Ascending aorta (tissue), 2 donors: ENCODE measurements around the gene WNT11. TPM values are rescaled to one million over a fixed set of nuclear protein-coding genes. Genes with fewer than 3 reads are reported as not detected.

ENCODE experiments used
- DNase-seq, 2 donors: peaks; one replicate each; pipeline ENCODE4 v3.0.0-alpha.2; 2019; ENCODE audit warnings: low spot score in 2 of 2
- H3K27ac ChIP-seq, 2 donors: fragments of 200-600 bp; sonication (generic); one replicate each; pipeline ENCODE4 v1.5.1; 2016 to 2017; ENCODE audit warnings: mild to moderate bottlenecking in 1 of 2
- H3K27me3 ChIP-seq: fragments of 200-600 bp; sonication (generic); one replicate; pipeline ENCODE4 v1.5.1; 2017
- H3K36me3 ChIP-seq, 2 donors: fragments of 200-600 bp; sonication (generic); one replicate each; pipeline ENCODE4 v1.5.1; 2016
- H3K4me1 ChIP-seq, 2 donors: fragments of 200-600 bp; sonication (generic); one replicate each; pipeline ENCODE4 v1.5.1; 2016 to 2017; ENCODE audit warnings: mild to moderate bottlenecking in 1 of 2
- H3K4me3 ChIP-seq, 2 donors: fragments of 200-600 bp; sonication (generic); one replicate each; pipeline ENCODE4 v1.5.1; 2016 to 2017; ENCODE audit warnings: mild to moderate bottlenecking in 1 of 2
- H3K9me3 ChIP-seq, 2 donors: fragments of 200-600 bp; sonication (generic); one replicate each; pipeline ENCODE4 v1.5.1; 2016
- intact Hi-C: fragments of 100-400 bp; cut with DNase I; formaldehyde crosslinking; loops from one replicate; pipeline ENCODE4 v1.15.1; 2023
- total RNA-seq: library from RNA; depleted of rRNA; stranded (reverse); fragments of >200 nt; gene quantifications from one replicate; pipeline ENCODE4 v1.1.0, GENCODE V29; 2016
- TF ChIP-seq, protein P1 (sequence below), 3 experiments: fragments of 200-600 bp in 2 of 3; fragments of 450-650 bp in 1 of 3; sonication (generic) in 2 of 3; IDR thresholded peaks; one replicate each; pipeline ENCODE4 v1.5.1; 2016 to 2019; ENCODE audit warnings: antibody characterized with exemption in 3 of 3, mild to moderate bottlenecking in 1 of 3, moderate library complexity in 1 of 3

The WNT11 gene
- total RNA-seq, 1 donor from 2014 or later: 11.7 TPM

DNA sequence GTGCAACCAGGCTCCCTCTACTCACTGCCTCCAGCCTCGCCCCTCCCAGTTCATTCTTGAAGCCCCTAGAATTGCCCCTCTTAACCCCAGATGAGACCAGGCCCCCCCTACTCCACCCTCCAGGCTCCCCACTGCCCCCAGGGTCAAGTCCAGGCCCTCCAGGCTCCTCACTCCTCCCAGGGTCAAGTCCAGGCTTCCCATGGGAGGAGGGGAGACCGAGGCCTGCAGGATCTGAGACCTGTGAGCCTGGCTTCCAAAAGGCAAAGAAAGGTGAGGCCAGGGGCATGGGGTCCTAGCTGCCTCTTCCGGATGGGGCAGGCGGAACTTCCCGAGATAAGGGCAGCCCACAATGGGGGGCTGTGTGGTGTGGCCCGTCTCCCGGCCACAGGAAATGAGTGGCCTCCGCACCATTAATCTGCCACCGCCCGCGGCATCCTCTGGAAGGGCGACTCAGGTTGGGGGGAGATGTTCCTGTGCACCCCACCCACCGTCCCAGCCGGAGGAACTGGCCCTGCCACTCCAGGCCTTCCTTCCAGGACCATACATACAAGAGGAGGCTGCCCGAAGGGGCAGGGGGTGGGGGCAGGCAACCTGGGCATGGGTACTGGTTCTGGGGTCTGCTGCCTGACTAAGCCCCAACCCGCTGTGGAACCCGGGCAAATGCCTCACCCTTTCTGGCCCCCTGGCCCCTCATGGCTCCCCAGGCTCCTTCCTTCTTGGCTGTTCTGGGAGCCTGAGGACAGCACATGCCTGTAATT lies 35.1 kb upstream of the WNT11 start:
- Histone ChIP-seq H3K9me3 (no peaks in the 10 kb centered on the region), H3K4me1 (no peaks in the 10 kb centered on the region), H3K36me3 (no peaks in the 10 kb centered on the region), H3K27me3 (no peaks in the 10 kb centered on the region), H3K27ac (no peak overlapping the region), H3K4me3 (no peak overlapping the region)
- intact Hi-C loops: no loop called here
- TF ChIP-seq, protein P1, sequence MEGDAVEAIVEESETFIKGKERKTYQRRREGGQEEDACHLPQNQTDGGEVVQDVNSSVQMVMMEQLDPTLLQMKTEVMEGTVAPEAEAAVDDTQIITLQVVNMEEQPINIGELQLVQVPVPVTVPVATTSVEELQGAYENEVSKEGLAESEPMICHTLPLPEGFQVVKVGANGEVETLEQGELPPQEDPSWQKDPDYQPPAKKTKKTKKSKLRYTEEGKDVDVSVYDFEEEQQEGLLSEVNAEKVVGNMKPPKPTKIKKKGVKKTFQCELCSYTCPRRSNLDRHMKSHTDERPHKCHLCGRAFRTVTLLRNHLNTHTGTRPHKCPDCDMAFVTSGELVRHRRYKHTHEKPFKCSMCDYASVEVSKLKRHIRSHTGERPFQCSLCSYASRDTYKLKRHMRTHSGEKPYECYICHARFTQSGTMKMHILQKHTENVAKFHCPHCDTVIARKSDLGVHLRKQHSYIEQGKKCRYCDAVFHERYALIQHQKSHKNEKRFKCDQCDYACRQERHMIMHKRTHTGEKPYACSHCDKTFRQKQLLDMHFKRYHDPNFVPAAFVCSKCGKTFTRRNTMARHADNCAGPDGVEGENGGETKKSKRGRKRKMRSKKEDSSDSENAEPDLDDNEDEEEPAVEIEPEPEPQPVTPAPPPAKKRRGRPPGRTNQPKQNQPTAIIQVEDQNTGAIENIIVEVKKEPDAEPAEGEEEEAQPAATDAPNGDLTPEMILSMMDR (IDR thresholded peaks at IDR 0.05): no peak
- no peak for DNase-seq

DNA sequence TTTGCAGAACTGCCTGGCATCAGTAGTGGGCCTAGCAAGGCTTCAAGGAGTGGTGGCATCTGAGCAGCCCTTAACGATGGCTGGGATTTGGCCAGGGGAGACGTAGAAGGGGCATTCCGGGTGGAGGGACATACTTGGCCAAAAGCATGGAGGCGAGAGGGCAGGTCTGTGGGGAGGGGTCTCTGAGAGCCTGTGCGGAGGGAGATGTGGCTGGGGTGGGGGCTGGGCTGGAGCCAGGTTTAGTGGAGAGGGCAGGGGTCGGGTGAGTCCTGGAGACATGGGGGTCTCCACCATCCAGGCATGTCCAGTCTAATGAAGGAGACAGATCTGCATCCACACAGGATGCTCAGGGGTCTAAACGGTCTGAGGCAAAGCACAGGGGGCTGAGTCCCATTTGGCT lies 34.4 kb upstream of the WNT11 start:
- no peaks in the 10 kb centered on the region for H3K4me1 ChIP-seq
- no peaks in the 10 kb centered on the region for H3K36me3 ChIP-seq
- H3K4me3 ChIP-seq: no peak overlapping the region
- no peak overlapping the region for H3K27ac ChIP-seq
- intact Hi-C loops: no loop called here
- no peaks in the 10 kb centered on the region for H3K9me3 ChIP-seq
- TF ChIP-seq, protein P1 (IDR thresholded peaks at IDR 0.05): no peak
- H3K27me3 ChIP-seq: no peaks in the 10 kb centered on the region
- DNase-seq: no peak

DNA sequence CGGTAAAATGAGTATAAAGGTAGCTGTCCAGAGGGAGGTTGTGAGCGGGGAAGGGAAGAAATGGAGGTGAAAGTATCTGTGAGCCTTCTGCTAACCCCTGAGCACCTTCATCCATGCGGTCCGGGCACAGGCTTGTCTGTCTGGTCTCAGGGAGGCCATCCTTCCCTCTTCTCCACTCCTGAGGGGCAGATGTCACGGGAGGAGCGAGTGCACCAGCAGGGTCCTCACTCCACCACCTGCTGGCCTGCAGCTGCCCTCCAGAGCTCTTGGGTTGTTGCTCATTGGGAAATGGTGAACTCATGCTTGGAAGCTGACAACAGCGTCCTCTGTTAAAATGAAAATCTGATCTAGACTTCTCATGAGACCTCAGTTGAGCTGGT lies 33.8 kb upstream of the WNT11 start:
- H3K36me3 ChIP-seq: no peaks in the 10 kb centered on the region
- H3K27ac ChIP-seq: no peak overlapping the region
- TF ChIP-seq, protein P1 (IDR thresholded peaks at IDR 0.05): no peak
- H3K4me3 ChIP-seq: no peak overlapping the region
- H3K9me3 ChIP-seq: no peaks in the 10 kb centered on the region
- no peaks in the 10 kb centered on the region for H3K4me1 ChIP-seq
- no peak for DNase-seq
- no peaks in the 10 kb centered on the region for H3K27me3 ChIP-seq
- intact Hi-C loops: no loop called here

DNA sequence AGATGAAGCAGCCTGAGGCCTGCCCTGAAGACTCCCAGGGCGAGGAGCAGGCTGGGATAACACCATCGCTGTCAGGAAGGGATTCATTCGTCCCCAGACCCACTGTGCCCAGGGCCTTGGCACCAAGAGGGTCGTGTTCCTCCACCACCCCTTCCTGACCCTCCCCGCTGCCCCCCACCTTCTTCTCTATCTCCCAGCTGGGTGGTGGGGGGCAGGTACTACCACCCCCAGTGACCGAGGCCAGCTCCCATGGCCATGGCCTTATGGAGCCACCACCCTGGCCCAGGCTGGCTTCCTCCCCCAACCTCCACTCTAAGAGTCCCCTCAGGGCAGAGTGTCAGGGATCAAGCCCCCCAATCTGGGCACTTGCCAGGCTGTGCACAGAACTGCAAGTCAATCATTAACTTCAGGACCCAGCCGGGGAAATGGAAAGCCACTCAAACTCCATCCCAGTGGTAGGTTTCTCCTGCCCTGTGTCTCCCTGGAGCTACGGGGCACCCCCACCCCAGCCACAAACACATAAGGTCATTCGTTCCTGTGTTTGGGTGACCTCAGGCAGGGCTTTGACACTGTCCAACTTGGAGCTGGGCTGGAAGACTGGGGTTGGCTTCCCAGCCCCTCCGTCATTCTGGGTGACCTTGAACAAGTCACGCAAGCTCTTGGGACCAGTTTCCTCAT lies 33.3 kb upstream of the WNT11 start:
- Histone ChIP-seq H3K27ac (no peak overlapping the region), H3K4me3 (no peak overlapping the region), H3K9me3 (no peaks in the 10 kb centered on the region), H3K27me3 (no peaks in the 10 kb centered on the region), H3K36me3 (no peaks in the 10 kb centered on the region), H3K4me1 (no peaks in the 10 kb centered on the region)
- TF ChIP-seq, protein P1 (IDR thresholded peaks at IDR 0.05): no peak
- intact Hi-C loops: loop anchor here (5.0 to 10.0 kb wide), 7 partner anchors 275 to 825 kb away; partner anchors contain the start of genes ACER3, CAPN5, LRRC32 and TSKU
- DNase-seq: no peak

DNA sequence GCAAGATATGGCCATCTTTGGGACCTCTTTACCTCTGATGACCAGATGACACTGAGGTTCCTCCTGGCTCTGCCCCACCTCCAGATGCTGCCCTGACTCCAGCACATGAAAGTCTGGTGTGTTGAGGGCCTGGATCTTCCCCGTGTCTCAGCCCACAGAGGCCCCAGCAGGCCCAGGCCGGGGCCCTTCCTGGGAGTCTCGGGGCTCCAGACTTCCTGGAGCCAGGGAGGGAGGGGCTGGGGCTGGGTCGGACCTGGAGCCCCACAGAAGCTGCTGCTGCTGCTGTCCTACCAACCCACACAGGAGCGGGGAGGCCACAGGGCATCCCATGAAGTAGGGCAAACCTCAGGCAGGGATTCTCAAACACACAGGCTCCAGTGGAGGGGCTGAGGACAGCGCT lies 32.2 kb upstream of the WNT11 start:
- no peak for DNase-seq
- Histone ChIP-seq H3K4me1 (peaks cover 0 to 6% of the 10 kb centered on the region in 2 donors), H3K27ac (no peak overlapping the region), H3K27me3 (no peaks in the 10 kb centered on the region), H3K4me3 (no peak overlapping the region), H3K9me3 (no peaks in the 10 kb centered on the region), H3K36me3 (no peaks in the 10 kb centered on the region)
- intact Hi-C loops: loop anchor here (5.0 to 10.0 kb wide), 7 partner anchors 276 to 826 kb away; partner anchors contain the start of genes ACER3, CAPN5, LRRC32 and TSKU
- TF ChIP-seq, protein P1 (IDR thresholded peaks at IDR 0.05): no peak
